Measurements from ENCODE around the gene ACOT7.

Gene ACOT7

DNA sequence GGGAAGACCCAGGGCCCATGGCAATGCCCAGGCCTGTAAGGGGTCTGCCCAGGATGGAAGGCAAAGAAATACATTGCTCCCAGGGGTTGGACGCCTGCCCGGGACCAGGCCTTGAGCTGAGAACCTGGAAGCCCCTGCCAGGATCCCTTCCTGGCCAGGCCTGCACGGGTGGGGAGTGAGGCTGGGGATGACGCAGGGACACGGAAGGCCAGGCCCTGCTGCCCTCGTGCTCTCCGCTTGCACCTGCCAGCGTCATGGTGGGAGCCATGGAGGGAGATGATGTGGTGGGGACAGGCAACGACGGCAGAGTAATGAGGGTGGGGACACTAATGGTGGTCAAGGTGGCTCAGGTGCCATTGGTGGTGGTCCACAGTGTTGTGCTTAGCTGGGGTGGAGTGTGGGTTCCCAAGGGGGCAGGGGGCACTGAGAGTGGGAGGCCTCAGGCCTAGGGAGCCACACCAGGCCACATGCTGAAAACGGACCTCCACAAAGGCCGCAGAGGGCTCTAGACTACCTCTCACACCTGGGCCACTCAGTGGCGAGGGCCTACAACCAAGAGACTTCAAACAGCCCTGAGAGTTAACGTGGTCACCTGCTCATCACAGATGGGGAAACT lies 145.3 kb downstream of the ACOT7 start:
- no peak overlapping the region for H3K4me3 ChIP-seq (ENCODE audit: low read depth, low read length)
- no peak for DNase-seq (ENCODE audit: low read depth)
- TF ChIP-seq, protein P1, sequence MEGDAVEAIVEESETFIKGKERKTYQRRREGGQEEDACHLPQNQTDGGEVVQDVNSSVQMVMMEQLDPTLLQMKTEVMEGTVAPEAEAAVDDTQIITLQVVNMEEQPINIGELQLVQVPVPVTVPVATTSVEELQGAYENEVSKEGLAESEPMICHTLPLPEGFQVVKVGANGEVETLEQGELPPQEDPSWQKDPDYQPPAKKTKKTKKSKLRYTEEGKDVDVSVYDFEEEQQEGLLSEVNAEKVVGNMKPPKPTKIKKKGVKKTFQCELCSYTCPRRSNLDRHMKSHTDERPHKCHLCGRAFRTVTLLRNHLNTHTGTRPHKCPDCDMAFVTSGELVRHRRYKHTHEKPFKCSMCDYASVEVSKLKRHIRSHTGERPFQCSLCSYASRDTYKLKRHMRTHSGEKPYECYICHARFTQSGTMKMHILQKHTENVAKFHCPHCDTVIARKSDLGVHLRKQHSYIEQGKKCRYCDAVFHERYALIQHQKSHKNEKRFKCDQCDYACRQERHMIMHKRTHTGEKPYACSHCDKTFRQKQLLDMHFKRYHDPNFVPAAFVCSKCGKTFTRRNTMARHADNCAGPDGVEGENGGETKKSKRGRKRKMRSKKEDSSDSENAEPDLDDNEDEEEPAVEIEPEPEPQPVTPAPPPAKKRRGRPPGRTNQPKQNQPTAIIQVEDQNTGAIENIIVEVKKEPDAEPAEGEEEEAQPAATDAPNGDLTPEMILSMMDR (conservative IDR thresholded peaks at IDR 0.05; ENCODE audit: low read depth, low read length): no peak

DNA sequence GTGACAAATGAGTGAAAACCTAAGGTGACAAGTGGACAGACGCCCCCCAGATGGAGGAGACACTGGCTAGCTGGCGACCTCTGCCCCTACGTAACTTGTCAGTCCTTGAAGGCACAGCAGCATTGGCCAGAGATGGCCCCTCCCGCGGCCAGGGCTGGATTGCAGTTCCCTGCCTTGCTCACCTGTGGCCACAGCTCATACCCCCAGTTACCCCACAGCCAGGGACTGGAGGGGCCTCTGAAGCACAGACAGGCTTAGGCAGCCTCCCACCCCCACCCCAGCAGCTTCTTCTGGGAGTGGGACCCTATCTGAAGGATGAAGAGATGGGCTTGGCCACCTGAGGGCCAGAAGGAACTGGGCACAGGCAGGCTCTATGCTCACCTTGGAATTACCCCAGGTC lies 145.9 kb downstream of the ACOT7 start:
- no peak overlapping the region for H3K4me3 ChIP-seq (ENCODE audit: low read depth, low read length)
- TF ChIP-seq, protein P1 (conservative IDR thresholded peaks at IDR 0.05; ENCODE audit: low read depth, low read length): no peak
- no peak for DNase-seq (ENCODE audit: low read depth)

DNA sequence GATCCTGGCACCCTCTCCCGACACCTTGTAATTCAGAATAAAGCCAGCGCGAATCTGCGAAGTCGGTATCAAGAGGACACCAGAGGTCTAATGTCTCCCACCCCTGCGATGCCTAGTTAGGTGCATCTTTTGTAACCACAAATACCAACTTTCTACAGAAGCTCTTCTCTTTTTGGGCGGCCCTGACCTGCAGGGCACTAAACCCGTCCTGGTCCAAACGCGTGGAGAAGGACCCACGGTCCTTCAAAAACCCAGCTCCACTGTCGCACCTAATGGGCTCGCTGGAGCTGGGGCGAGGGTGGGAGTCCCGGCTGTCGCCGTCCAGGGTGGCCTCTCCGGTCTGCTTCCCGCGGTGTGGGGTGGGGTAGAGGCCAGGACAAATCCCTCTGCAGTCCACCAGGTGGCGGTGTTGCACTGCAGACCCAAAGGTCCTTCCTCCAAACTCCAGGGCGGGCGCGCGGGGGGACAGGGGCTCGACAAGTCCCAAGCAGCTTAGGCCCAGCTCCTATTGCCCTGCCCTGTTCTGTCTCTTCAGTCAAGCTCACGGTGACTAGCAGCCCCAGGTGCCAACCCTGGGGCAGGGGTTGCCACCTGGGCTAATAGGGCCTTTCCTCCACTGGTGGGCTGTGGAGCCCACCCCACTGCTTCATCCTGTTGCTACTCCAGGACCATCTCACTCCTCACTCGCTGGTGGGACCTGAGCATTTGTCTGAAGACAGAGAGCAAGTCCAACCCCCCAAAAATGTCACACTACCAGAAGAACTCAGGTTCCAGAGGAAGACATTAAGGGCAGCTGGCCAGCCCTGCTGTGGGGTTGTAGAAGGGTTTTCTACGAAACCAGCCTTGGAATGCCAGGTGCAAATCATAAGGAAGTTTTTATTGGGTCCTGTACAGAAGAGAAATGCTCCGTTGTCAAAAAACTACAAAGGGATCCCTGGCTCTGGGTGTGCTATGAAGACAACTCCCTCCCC lies 146.8 kb downstream of the ACOT7 start:
- no peak overlapping the region for H3K4me3 ChIP-seq (ENCODE audit: low read depth, low read length)
- peak; percentile 76 for DNase-seq (ENCODE audit: low read depth)

DNA sequence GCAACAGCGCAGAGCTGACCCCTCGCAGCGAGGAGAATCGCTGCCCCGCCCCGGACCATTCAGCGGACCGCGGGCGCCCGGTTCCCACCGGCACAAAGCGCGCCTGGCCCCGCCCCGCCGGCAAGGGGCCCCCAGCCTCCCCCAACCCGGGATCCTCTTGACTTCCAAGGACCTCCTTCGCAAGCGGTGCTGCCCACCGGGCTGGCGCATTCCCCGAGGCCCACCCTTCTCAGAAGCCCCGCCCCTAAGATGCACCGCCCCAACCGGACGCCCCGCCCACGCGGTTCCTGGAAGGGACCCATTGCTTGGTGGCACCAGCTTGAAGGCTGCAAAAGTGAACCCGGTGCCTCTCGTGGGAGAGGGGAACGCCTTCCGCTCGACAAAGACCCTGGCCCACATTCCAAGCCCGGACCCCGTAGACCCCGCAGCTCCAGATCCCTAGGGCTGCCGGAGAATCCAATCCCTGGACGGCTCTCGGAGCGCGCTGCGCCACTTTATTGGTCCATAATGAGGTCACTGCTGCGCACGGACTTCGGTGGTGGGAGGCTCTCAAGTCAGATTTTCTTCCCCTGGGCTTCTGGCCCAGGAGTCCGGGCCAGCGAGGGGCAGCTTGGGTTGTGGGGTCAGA lies 147.6 kb downstream of the ACOT7 start:
- peak overlapping the region; percentile 5 for H3K4me3 ChIP-seq (ENCODE audit: low read depth, low read length)
- DNase-seq (ENCODE audit: low read depth): no peak

More for the DNA sequence above, 146.8 kb downstream of the ACOT7 start:
- TF ChIP-seq, protein P1 (conservative IDR thresholded peaks at IDR 0.05; ENCODE audit: low read depth, low read length): peak; percentile 93

DNA sequence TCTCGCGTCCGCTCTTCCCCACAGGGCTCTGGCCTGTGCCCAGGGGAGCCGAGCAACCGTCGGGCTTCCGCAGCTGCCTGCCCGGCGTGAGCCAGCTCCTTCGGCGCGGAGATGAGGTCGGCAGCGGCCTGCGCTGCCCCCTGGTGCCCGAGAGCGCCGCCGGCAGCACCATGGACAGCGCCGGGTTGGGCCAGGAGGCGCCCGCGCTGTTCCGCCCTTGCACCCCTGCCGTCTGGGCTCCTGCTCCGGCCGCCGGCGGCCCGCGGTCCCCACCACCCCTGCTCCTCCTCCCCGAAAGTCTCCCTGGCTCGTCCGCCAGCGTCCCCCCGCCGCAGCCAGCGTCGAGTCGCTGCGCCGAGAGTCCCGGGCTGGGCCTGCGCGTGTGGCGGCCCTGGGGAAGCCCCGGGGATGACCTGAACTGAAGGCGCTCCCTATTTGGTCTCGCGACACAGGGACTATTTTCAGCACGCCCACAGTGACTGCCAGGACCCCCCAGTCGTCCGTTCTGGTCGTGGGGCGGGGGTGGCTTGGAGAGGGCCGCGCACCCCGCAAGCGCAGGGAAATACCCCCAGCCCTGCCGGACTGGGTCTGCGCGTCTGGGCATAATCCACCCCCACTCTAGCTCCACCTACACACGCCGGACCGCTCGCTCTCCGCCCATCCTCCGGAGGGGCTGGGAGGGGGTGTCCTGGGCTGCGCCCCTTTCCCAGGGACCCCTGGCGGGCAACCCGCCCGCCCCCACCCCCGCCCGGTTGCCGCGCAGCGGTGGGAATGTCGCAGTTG lies 148.3 kb downstream of the ACOT7 start:
- H3K4me3 ChIP-seq (ENCODE audit: low read depth, low read length): no peak overlapping the region

More for the DNA sequence above, 147.6 kb downstream of the ACOT7 start:
- TF ChIP-seq, protein P1 (conservative IDR thresholded peaks at IDR 0.05; ENCODE audit: low read depth, low read length): no peak

More for the DNA sequence above, 148.3 kb downstream of the ACOT7 start:
- TF ChIP-seq, protein P1 (conservative IDR thresholded peaks at IDR 0.05; ENCODE audit: low read depth, low read length): peak; percentile 65
- peak; percentile 83 for DNase-seq (ENCODE audit: low read depth)

All from choroid plexus epithelial cell (primary cell).